GM18517 (cell line): ENCODE results near the gene ACBD4.

Source experiments
- ATAC-seq: cut with Tn5 transposase; IDR thresholded peaks from one replicate; pipeline ENCODE4 v1.9.1; 2021; ENCODE audit warnings: mild to moderate bottlenecking, moderate library complexity; ENCODE audit not compliant: unreplicated experiment

The ACBD4 gene

GRCh38 chr17:45149669-45150664 is 14.5 kb downstream of the ACBD4 start:
- ATAC-seq: no peak

GRCh38 chr17:45150911-45151809 is 15.7 kb downstream of the ACBD4 start:
- ATAC-seq: no peak

GRCh38 chr17:45155029-45155428 is 19.5 kb downstream of the ACBD4 start:
- ATAC-seq: no peak

- no peak for ATAC-seq
Observed at GRCh38 chr17:45155483-45155882, 20.0 kb downstream of the ACBD4 start.

- ATAC-seq: no peak
Observed at GRCh38 chr17:45156242-45156641, 20.8 kb downstream of the ACBD4 start.

GRCh38 chr17:45160447-45161287 is 25.2 kb downstream of the ACBD4 start:
- peak; percentile 9 for ATAC-seq

- ATAC-seq: peak; percentile 93
Observed at GRCh38 chr17:45161288-45162024, 26.0 kb downstream of the ACBD4 start, which contains the start of gene HEXIM2. Gene HEXIM2 (plus strand): TSS chr17:45161875. CDS start chr17:45162794, 919 bp downstream.

GRCh38 chr17:45162025-45162687 is 26.7 kb downstream of the ACBD4 start:
- no peak for ATAC-seq

- ATAC-seq: no peak
Observed at GRCh38 chr17:45164734-45165269, 29.3 kb downstream of the ACBD4 start.

GRCh38 chr17:45168991-45169752 is 33.7 kb downstream of the ACBD4 start:
- ATAC-seq: no peak

GRCh38 chr17:45170280-45170930 is 34.9 kb downstream of the ACBD4 start:
- ATAC-seq: no peak

- ATAC-seq: no peak
Observed at GRCh38 chr17:45170931-45171337, 35.4 kb downstream of the ACBD4 start.

- ATAC-seq: no peak
Observed at GRCh38 chr17:45171338-45172231, 36.1 kb downstream of the ACBD4 start.

- ATAC-seq: no peak
Observed at GRCh38 chr17:45172232-45172540, 36.7 kb downstream of the ACBD4 start.

- no peak for ATAC-seq
Observed at GRCh38 chr17:45172541-45173286, 37.2 kb downstream of the ACBD4 start.

GRCh38 chr17:45175759-45176115 is 40.2 kb downstream of the ACBD4 start:
- ATAC-seq: no peak
